GM18502 (cell line): Measurements from ENCODE around the gene CDYL.

Experiments used
- ATAC-seq: cut with Tn5 transposase; IDR thresholded peaks from one replicate; pipeline ENCODE4 v1.9.1; 2021; ENCODE audit warnings: mild to moderate bottlenecking; ENCODE audit not compliant: unreplicated experiment, poor library complexity

Gene CDYL

DNA sequence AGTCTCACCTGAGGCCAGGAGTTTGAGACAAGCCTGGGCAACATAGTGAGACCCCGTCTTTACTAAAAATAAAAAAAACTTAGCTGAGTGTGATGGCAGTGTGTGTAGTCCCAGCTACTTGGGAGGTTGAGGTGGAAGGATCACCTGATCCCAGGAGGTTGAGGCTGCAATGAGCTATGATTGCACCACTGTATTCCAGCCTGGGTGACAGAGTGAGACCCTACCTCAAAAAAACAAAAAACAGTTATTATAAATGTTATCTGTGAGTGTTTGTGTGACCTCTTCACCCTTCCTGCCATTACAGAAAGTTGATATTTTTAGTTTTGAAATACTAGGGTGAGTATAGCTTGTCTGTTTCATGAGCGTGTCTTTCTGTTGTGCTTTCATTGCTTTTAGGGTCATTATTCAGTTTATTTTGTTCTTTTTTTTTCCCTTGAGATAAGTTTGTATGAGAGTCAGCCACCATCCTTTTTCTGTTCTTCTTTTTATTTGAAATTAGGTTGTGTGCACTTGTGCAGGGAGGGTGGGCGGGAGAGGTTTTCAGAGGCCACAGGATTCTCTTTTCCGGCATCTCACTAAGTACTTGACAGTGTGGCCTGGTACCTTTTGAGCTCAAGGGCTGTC is 26.2 kb downstream of the CDYL start:
- ATAC-seq: peak; percentile 63

DNA sequence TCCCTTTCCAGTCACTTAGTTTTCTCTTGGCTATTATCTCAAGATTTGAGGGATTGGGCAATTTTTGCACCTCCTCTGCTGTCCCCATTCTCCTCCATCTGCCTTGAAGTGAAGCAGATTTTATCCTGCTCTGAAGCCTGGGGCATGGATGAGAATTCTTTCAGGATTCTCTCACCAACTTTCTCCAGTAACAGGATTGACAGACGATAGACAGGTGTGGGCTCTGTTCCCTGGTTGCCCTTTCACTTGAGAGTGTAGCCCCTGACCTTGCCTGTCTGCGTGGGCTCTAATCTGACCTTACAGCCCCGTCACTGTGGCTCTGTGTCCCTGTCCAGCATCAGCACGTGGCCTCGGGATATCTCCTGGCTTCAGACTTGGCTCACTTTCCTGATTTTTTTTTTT is 27.1 kb downstream of the CDYL start:
- no peak for ATAC-seq

DNA sequence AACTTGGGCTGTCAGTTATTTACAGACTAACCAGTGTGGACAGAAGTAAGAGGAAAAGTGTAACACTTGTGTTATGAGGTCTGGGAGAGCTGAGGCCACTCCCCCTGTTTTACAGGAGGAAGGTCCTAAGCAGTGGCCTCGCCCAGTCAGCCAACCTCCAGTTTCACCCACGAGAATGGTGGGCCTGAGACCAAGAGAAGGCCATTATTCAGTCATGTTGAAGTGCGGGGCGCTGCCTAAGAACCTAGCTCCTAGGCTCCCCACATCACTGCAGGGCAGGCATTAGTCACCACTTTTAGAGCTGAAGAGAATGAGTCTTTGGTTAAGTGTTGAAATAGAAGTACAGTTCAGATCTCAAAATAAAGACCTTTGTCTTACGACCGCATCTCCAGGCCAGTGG is 27.9 kb downstream of the CDYL start:
- ATAC-seq: no peak

DNA sequence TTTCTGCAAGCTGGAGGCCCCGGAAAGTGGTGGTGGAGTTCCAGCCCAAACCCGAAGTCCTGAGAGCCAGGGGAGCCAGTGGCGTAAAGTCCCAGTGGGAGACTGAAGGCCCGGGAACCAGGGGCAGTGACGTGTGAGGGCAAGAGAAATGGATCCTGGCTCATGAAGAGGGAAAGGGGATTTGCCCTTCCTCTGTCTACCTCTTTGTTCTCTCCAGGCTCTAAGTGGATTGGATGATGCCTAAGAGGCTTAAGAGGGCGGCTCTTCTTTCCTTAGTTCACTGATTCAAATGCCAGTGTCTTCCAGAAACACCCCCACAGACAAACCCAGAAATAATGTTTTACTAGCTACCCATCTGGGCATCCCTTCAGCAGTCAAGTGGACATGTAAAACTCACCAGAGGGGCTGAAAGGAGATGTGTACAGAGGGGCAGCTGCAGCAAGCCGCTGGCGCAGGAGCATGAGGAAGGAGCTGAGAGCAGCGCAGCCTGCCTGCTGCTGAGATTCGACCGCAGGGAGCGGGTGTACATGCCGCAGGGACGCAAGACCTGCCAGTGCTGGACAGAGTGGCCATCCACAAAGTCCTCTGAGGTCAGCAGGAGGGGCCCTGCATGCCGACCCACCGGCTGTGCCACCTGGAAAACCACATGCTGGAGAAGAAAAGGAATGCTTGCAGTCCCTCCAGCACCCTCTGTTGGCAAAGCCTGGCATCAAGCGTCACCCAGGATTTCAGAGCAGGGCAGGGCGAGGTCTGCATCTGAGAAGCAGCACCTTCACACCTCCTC is 29.5 kb downstream of the CDYL start:
- ATAC-seq: no peak

DNA sequence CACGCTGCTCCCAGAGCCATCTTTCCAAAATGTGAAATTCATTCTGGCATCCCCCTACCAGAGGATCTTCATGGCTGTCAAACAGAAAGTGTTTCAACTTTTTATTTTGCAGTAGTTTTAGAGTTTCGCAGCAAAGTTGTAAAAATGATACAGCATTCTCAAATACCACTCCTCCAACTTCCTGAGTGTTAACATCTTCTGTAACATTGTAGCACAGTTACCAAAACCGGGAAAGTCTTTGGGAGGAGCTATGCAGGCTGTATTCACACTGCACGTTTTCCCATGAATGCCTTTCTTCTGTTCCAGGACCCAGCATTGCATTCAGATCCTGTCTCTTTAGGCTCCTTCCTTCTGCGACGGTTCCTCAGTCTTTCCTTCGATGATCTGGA is 30.1 kb downstream of the CDYL start:
- ATAC-seq: no peak

DNA sequence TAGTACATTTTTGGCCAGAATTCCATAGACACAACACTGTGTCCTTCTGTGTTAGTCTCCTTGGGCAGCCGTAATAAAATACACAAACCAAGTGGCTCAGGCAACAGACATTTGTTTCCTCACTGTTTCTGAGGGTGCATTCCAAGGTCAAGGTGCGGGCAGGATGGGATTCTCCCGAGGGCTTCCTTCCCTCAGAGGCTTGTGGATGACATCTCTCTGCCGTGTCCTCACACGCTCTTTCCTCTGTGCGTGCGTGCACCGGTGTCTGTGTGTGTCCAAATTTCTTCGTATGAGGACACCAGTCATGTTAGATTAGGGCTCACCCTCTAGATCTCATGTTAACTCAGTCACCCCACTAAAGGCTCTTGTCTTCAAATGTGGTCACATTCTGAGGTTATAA is 30.6 kb downstream of the CDYL start:
- ATAC-seq: no peak

DNA sequence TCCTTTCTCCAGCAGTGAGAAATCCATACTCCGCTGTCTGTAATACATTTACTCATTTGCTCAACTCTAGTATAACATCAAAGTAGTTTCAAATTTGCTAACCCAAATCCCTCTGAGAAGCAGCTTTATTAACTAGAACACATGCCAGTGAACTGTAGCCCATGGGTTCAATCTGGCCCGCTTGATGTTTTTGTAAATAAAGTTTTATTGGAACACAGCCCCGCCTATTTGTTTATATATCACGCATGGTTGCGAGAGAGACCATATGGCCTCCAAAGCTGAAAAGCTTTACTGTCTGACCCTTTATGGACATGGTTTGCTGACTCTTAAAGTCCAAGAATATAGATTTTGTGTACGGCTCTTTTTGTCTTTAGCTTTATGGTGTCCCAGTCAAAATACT is 32.2 kb downstream of the CDYL start:
- no peak for ATAC-seq

DNA sequence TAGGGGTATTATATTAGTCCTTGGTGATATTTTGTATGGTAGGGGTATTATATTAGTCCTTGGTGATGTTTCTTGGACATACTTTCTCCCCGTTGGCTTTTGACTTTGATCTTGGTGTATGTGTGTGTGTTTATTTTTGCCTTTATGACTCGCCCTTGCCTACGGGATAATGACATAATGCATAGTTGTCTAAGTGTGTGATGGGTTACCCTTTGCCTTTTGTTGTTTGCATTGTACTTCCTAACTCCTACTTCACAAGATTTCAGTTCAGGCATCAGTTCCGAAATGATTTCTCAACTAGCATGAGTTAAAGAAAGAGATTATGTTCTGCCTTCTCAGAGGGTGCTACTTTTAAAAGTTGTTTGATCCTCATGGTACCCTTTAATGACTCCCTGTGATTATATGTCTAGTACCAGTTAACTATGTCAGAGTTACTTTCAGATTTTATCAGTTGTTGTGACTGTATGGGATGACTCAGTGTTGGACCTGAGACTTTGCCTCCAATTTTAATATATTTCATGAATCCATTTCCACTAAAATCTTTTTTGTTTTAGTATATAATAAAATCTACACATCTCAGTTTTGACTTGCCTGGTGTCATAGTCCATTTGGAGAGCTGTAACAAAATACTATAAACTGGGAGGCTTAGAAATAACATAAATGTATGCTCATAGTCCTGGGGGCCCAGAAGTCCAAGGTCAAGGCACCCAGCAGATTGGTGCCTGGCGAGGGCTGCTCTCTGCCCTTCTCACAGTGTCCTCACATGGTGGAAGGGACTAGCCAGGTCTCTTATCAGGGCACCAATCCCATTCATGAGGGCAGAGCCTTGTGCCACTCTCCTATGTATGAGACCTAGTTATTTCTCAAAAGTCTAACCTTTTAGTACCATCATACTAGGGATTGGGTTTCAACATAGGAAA is 34.1 kb downstream of the CDYL start:
- no peak for ATAC-seq

DNA sequence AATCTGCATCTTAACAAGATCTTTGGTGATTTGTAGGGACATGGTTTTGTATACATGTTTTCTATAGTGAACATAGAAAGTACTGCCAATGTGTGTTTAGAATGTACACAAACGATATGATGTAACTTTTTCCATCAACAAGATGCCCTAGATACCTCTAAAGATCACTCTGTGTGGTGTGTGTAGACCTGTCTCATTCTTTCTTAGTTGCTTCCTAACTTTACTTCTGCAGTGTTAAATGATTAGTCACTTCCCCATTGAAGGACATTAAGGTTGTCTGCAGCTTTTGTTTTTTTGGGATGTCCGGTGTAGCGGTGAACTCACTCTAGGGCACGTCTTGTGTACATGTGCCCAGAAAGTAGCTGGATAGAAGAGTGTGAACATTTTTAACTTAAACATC is 35.9 kb downstream of the CDYL start:
- ATAC-seq: no peak

DNA sequence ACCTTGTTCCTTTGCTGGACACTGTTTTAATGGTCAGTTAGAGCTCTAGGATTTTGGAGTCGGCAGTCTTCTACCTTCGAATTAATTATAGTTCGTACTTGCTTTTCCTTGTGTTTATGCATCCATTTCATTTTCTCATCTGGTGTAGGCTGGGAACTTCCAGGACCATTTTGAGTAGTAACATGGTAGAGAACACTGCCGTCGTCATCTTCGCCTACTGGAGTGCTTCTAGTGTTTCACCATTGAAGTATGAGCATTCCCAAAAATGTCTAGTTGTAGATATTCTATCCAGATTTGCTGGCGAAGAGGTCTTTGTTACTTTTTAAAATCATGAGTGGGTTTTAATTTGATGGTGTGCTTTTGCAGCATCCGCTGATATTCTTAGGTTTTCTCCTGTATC is 36.9 kb downstream of the CDYL start:
- ATAC-seq: no peak

DNA sequence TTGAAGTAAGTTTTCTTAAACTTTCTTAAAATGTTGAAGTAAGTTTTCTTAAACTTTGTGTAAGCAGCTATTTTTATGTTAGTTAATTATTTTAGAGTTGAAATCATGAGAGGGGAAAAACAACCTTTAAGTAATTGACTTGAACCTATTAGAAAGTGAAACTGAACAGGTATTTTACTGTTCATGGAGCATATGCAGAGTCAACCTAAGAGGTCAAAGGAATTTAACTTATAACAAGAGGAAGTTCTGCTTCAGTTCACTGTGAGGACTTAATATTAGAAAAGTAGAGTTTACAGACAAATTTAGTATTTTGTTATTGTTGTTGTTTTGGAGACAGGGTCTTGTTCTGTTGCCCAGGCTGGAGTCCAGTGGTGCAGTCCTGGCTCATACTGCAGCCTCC is 38.0 kb downstream of the CDYL start:
- ATAC-seq: no peak

DNA sequence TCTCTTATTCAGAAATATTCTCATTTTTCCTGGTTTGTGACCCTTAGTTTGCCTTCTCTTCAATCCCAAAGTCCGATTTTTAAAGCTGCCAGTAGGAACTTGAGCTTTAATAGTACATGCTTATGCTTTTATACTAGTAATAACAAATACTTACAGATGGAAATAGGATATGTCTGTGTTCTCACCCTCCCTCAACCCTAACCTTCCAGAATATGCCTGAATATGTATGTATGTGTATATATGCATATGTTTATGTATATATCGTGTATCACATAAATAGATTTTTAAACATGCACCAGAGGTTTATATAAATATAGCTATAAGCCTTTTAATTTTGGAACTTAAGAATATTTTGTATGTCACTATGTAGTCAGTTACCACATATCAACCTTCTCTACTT is 38.8 kb downstream of the CDYL start:
- no peak for ATAC-seq

DNA sequence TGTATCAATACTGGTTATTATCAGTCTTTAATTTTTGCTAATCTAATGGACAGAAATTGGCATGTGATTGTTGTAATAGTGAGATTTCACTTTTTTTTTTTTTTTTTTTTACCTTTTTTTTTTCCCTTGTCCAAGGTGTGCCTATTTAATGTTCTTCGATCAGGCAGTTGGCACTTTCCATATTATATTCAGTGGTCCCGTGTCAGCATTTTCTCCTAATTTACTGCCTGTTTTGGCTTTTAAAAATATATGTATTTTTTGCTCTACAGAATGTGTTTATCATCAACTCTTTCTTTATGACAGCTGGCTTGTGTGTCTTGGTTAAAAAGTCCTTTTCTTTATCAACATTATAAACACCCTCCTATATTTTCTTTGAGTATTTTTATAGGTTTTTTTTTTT is 39.4 kb downstream of the CDYL start:
- no peak for ATAC-seq

DNA sequence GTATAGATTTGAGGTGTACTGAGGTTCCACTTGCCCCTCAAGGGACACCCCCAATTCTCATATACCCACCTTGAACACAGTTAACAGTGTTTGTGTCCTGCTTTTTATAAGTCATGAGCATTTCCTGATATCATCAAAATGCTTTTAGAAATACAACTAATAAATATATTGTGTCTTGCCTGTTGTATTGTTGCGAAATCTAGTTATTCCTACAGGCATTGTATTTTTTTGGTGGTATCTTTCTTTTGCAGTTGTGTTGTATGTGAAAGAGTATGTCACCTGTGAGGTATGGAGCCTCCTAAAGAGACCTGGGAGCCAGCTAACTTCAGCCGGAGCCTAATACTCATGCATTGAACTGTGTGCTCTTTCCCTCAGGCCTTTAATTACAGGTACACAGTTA is 40.7 kb downstream of the CDYL start:
- ATAC-seq: no peak

DNA sequence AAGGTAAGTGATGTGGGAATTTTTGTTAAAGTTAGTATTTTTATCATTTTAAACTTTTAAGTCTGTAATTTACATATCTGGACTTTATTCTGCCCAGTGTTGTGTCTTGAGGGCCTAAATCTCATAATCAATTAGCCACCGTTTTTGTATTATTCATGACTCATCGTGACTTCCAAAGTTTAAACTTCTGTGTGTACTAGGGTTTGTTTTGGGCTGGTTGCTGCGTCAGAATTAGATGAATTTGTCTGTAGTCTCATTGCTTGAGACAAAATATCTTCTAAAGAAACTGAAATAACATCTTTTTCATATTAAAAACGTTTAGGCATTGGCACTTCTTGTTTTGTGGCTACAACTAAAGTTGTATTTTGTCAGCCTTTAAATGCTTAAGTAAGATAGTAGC is 41.3 kb downstream of the CDYL start:
- ATAC-seq: no peak

DNA sequence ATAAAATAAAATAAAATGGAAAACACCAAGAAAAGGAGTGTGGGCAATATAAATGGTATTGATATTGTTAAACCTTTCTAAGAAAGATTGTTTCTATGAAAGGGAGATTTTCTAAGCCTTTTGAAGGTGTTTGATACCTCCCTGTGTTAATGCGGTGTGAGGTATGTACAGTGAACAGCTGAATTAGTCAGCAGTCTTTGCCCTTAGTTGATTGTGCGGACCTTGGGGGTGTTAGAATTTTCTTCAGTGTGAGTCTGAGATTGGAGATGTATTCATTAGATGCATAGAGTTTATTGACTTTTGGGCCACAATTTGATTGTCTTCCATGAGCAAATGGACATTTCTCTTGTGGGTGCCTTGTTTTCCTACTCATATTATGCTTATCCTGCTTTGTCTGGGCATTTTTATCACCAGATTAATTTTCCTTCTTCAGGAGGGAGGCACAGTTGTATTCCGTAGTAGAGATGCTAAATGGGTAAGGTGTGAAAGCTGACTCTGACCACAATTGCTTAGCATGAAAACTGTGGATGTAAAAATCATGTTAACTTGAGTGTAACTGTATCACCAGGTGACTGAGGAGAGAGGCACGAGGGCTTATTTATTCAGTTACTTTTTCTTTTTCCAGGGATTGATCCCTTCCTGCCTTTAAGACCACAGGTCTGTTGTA is 42.2 kb downstream of the CDYL start:
- no peak for ATAC-seq

DNA sequence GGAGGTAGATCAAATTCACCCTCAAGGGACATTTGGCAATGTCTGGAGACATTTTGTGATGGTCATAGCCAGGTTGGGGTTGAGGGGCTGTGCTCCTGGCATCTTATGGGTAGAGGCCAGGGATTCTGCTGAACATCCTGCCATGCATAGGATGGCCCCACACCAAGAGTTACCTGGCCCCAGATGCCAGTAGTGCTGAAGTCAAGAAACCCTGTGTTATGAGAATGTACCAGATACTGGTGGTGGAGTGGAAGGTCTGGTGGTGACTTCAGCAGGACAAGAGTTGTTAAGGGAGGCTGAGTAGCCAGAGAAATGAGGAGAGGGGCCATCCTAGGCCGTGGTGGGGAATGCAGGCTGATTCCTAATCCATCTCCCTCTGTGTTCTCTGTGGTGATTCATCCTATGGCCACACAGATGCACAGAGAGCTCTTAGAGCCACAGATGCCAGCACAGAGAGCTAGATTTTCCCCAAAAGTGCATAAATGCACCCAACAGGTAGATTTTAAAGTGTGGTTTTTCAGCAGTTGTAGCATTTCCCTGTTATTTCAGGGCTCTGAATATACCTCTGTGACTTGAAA is 43.6 kb downstream of the CDYL start:
- no peak for ATAC-seq

DNA sequence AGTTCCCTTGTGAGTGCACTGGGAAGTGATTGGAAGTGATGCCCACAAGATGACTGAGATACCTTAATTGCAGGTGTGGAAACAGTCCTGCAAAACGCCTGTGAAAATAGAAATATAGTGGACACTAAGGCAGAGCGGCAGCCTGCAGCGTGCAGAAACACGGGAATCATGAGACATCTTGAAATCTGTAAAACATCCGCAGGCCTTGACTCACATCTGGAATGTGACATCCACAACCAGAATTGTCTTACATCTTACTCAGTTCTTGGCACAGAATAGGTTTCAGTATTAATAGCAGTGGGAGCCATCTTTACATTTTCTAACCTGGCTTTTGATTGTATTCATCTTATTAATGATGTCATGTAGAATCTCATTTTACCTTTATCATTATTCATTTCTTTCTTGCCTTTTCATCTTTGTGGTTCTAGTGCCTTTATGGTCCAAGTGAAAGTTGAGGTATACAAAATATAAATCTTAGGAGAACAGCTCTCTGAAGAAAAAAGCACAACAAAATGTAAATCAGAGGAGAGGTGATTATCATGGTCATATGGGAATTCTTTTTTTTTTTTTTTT is 44.6 kb downstream of the CDYL start:
- no peak for ATAC-seq

DNA sequence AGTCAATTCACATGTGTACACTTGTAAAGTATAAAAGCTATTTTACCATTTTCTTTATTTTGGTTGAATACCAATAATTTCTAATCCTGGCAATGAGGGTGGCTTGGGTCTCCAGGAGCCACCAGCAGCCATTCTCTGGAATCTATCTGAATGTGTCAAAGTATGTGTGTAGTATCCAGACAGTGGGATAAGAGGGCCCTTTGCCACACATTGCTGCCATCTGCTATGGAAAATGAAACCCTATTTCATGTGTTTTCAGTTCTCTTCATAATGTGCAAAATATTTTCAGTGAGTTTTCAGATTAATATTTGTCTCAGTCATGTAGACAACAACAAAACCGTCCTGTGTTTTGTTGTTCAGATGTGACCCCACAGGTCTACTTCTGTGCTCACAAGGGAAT is 46.3 kb downstream of the CDYL start:
- no peak for ATAC-seq

DNA sequence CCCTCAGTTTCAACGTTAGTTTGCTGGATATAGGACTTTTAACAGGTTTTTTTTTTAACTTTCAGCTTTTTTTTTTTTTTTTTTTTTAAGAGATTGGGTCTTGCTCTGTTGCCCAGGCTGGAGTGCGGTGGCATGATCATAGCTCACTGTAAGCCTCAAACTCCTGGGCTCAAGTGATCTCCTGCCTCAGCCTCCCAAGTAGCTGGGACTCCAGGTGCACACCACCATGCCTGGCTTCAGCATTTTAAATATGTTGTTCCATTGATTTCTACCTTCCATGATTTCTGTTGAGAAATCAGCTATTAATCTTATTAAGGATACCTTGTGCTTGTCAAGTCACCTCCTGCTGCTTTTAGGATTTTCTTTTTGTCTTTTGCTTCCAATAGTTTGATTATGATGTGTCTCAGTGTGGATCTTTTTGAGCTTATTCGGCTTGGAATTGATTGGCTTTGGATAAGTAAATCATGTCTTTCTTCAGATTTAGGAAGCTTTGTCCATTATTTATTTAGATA is 52.0 kb downstream of the CDYL start:
- ATAC-seq: no peak
